Gastroesophageal sphincter (tissue), 3 donors: ENCODE measurements around the gene KRT9.

ENCODE experiments used
- POLR2AphosphoS5 ChIP-seq: sonication (generic); formaldehyde crosslinking; IDR thresholded peaks from one replicate; pipeline ENCODE4 v1.6.1; 2017; ENCODE audit warnings: antibody characterized with exemption
- TF ChIP-seq, protein P1 (sequence below), 4 experiments: fragments of 200-600 bp in 2 of 4; fragments of 450-650 bp in 2 of 4; sonication (generic) in 1 of 4; IDR thresholded peaks; one replicate each; pipeline ENCODE4 v1.5.1; 2017 to 2019; ENCODE audit warnings: antibody characterized with exemption in 4 of 4, mild to moderate bottlenecking in 2 of 4, moderate library complexity in 2 of 4

- TF ChIP-seq, protein P1, sequence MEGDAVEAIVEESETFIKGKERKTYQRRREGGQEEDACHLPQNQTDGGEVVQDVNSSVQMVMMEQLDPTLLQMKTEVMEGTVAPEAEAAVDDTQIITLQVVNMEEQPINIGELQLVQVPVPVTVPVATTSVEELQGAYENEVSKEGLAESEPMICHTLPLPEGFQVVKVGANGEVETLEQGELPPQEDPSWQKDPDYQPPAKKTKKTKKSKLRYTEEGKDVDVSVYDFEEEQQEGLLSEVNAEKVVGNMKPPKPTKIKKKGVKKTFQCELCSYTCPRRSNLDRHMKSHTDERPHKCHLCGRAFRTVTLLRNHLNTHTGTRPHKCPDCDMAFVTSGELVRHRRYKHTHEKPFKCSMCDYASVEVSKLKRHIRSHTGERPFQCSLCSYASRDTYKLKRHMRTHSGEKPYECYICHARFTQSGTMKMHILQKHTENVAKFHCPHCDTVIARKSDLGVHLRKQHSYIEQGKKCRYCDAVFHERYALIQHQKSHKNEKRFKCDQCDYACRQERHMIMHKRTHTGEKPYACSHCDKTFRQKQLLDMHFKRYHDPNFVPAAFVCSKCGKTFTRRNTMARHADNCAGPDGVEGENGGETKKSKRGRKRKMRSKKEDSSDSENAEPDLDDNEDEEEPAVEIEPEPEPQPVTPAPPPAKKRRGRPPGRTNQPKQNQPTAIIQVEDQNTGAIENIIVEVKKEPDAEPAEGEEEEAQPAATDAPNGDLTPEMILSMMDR (IDR thresholded peaks at IDR 0.05), result no peak
- no peak for TF ChIP-seq POLR2AphosphoS5
Measured at GRCh38 chr17:41552455-41552854, 19.4 kb downstream of the KRT9 start.
